Fibroblast of lung (primary cell): ENCODE measurements around the gene AHCYL1. TPM values are rescaled to one million over a fixed set of nuclear protein-coding genes. Genes with fewer than 3 reads are reported as not detected.
A peak's percentile ranks its signal among the peaks of the same experiment; 100 is the strongest.

ENCODE experiments used
- DNase-seq, 2 donors: peaks; one replicate each; pipeline versions ENCODE4 v3.0.0 to v3.0.0-alpha.2; 2010; ENCODE audit warnings: low read depth in 2 of 2
- H2AFZ ChIP-seq: 2 replicates; pipeline ENCODE4 v1.5.1; 2012; ENCODE audit warnings: low read length, control low read depth, inconsistent platforms
- H3K27ac ChIP-seq: 2 replicates; pipeline ENCODE4 v1.5.1; 2011; ENCODE audit warnings: low read length, control low read depth; ENCODE audit not compliant: insufficient read depth
- H3K27me3 ChIP-seq: 2 replicates; pipeline ENCODE4 v1.5.1; 2011; ENCODE audit warnings: mild to moderate bottlenecking, low read length; ENCODE audit not compliant: control insufficient read depth, insufficient read depth
- H3K36me3 ChIP-seq: 2 replicates; pipeline ENCODE4 v1.5.1; 2011; ENCODE audit warnings: low read length; ENCODE audit not compliant: control insufficient read depth, insufficient read depth
- H3K4me1 ChIP-seq: 2 replicates; pipeline ENCODE4 v1.5.1; 2011; ENCODE audit warnings: low read length; ENCODE audit not compliant: control insufficient read depth, insufficient read depth; ENCODE audit errors: extremely low read depth
- H3K4me2 ChIP-seq: 2 replicates; pipeline ENCODE4 v1.5.1; 2011; ENCODE audit warnings: low read length, control low read depth; ENCODE audit not compliant: insufficient read depth; ENCODE audit errors: extremely low read depth
- H3K4me3 ChIP-seq, 4 experiments: fragments of 200-600 bp in 1 of 4; sonication (generic) in 1 of 4; replicated peaks in 1 of 4; 2 replicates each; pipeline ENCODE4 v1.5.1; 2011 to 2016; ENCODE audit warnings: low read length in 4 of 4, low read depth in 3 of 4, mild to moderate bottlenecking in 3 of 4, control low read depth in 2 of 4, inconsistent platforms in 1 of 4, mixed read lengths in 1 of 4; ENCODE audit not compliant: insufficient read depth in 1 of 4; ENCODE audit errors: control extremely low read depth in 1 of 4
- H3K79me2 ChIP-seq: 2 replicates; pipeline ENCODE4 v1.5.1; 2012; ENCODE audit warnings: mild to moderate bottlenecking, low read length, inconsistent platforms; ENCODE audit not compliant: control insufficient read depth, insufficient read depth
- H3K9ac ChIP-seq: 2 replicates; pipeline ENCODE4 v1.5.1; 2011; ENCODE audit warnings: mild to moderate bottlenecking, low read length, control low read depth; ENCODE audit not compliant: insufficient read depth
- H3K9me3 ChIP-seq: 2 replicates; pipeline ENCODE4 v1.5.1; 2012; ENCODE audit warnings: low read depth, low read length; ENCODE audit not compliant: control insufficient read depth, insufficient read depth
- H4K20me1 ChIP-seq: 2 replicates; pipeline ENCODE4 v1.5.1; 2011; ENCODE audit warnings: low read length; ENCODE audit not compliant: control insufficient read depth, insufficient read depth; ENCODE audit errors: extremely low read depth
- EZH2 ChIP-seq: IDR thresholded peaks from 2 replicates; pipeline ENCODE4 v1.5.1; 2012; ENCODE audit warnings: low read length, control low read depth, mild to moderate bottlenecking; ENCODE audit errors: missing control alignments
- polyA plus RNA-seq, 2 donors: library from polyadenylated mRNA; depleted of rRNA in 1 of 2; stranded (reverse) in 1 of 2; unstranded in 1 of 2; fragments of >200 nt; gene quantifications; 2 replicates each; pipeline ENCODE4 v1.2.1, GENCODE V29; 2011 to 2012; ENCODE audit warnings: missing spikeins in 1 of 2
- total RNA-seq: library from RNA; depleted of rRNA; stranded (reverse); fragments of >200 nt; gene quantifications from 2 replicates; pipeline ENCODE4 v1.2.1, GENCODE V29; 2014
- TF ChIP-seq, protein P1 (sequence below), 2 donors: IDR thresholded peaks in 1 of 2; conservative IDR thresholded peaks in 1 of 2; 1 replicate in 1 of 2; 2 replicates in 1 of 2; pipeline ENCODE4 v1.5.1; 2011 to 2012; ENCODE audit warnings: low read length in 2 of 2, control low read depth in 1 of 2, inconsistent platforms in 1 of 2, low read depth in 1 of 2, mild to moderate bottlenecking in 1 of 2

The AHCYL1 gene
- total and polyA plus RNA-seq, 2 donors (not counting 1 experiment from before 2014, with no cell fraction given) = 70.5 to 83.3 TPM

DNA sequence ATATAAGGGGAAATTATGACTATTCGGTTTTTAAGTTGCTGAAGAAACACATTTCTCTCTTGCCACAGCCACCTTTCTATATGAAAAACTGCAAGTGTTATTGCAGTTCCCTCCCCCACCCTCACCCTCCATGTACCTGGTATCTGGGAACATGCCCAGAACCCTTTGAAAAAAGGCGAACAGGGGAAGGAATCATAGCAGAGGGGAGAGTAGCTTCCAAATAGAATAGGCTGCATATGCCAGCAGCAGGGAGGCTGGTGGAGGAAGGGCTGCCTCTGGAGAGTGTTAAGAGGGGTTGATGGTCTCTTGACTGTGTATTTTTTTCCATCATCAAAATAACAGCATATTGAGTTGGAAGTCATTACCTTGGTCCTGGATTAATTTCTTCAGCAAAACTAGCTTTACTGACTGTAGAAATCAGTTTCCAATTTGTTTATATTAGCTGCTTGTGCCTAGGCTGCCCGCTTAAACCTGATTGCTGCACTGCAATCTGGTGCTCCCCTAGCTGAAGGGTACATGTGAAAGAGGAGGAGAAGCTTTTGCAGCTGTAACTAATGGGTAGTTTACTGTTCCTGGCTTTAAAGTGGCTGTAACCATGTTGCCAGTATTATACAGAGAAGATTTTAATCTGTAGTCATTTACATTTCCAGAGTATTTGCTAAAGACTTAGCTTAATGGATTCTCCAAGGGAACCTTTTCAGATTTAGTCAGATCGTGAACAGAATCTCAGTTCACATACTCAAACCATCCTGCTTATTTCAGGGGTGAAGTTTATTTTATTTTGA is 22.7 kb downstream of the AHCYL1 start:
- Histone ChIP-seq H3K36me3 (peaks cover 3% of the 10 kb centered on the region), H3K79me2 (peaks cover 25% of the 10 kb centered on the region), H2AFZ (no peak overlapping the region), H3K4me3 (no peak overlapping the region), H3K27ac (no peak overlapping the region), H3K9ac (no peak overlapping the region), H3K4me2 (no peak overlapping the region), H4K20me1 (no peaks in the 10 kb centered on the region), H3K9me3 (no peaks in the 10 kb centered on the region), H3K4me1 (peaks cover 22% of the 10 kb centered on the region), H3K27me3 (no peaks in the 10 kb centered on the region)
- TF ChIP-seq EZH2 = no peak
- TF ChIP-seq, protein P1, sequence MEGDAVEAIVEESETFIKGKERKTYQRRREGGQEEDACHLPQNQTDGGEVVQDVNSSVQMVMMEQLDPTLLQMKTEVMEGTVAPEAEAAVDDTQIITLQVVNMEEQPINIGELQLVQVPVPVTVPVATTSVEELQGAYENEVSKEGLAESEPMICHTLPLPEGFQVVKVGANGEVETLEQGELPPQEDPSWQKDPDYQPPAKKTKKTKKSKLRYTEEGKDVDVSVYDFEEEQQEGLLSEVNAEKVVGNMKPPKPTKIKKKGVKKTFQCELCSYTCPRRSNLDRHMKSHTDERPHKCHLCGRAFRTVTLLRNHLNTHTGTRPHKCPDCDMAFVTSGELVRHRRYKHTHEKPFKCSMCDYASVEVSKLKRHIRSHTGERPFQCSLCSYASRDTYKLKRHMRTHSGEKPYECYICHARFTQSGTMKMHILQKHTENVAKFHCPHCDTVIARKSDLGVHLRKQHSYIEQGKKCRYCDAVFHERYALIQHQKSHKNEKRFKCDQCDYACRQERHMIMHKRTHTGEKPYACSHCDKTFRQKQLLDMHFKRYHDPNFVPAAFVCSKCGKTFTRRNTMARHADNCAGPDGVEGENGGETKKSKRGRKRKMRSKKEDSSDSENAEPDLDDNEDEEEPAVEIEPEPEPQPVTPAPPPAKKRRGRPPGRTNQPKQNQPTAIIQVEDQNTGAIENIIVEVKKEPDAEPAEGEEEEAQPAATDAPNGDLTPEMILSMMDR (conservative IDR thresholded peaks at IDR 0.05 in 1 of 2, IDR thresholded peaks at IDR 0.05 in 1 of 2; ENCODE audit: low read depth in 1 of 2, low read length in 2 of 2) = no peak
- no peak for DNase-seq

DNA sequence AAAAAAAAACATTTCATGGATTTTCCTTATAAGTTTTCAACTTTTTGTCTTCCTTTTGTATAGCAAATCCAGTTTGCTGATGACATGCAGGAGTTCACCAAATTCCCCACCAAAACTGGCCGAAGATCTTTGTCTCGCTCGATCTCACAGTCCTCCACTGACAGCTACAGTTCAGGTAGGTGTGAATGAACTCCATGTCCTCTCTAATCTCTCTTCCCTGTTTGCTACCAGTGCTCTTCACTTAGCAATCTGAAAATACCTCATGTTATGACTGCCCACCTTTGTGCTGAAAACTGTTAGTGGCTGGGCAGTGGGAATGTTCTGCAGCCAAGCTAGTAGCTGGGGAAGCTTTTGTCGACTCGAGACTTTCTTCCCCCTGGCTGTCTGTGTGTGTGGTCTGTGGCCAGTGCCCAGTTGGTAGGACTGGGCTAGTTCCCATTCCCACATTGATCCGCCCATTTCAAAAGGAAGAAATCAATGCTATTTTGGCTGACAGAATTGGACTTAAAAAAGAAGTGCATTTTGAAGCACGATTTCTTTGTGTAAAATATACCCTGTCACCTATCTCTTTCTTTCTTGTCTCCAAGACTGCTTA is 24.5 kb downstream of the AHCYL1 start:
- Histone ChIP-seq H3K4me2 (no peak overlapping the region), H3K79me2 (peaks cover 25% of the 10 kb centered on the region), H3K9ac (no peak overlapping the region), H3K27ac (no peak overlapping the region), H3K4me3 (no peak overlapping the region), H3K27me3 (no peaks in the 10 kb centered on the region), H3K4me1 (peaks cover 14% of the 10 kb centered on the region), H3K9me3 (no peaks in the 10 kb centered on the region), H4K20me1 (no peaks in the 10 kb centered on the region), H3K36me3 (peaks cover 5% of the 10 kb centered on the region), H2AFZ (no peak overlapping the region)
- TF ChIP-seq, protein P1 (conservative IDR thresholded peaks at IDR 0.05 in 1 of 2, IDR thresholded peaks at IDR 0.05 in 1 of 2; ENCODE audit: low read depth in 1 of 2, low read length in 2 of 2) = no peak
- no peak for TF ChIP-seq EZH2
- no peak for DNase-seq

DNA sequence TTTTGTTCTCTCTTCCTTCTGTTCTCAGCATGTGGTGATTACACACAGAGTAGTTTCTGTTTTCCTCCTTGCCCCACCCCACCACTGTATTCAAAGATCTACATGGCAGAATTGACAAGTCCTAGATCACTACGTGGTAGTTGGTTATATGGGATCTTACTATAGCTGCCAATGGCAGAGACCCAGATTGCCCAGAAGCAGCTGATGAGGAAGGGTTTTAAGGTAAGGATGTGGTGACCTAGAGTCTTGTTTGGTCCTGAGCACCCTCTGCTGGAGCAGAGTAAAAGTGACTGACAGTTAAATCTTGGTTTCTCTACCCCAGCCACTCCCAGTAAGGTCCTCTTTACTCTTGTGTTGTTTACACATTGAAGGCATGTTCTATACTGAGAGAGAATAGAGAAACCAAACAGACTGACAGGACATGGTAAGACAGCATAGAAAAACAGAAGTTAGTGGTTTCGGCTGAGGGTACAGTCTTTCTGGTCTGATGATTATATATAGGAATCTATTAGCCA is 27.0 kb downstream of the AHCYL1 start:
- Histone ChIP-seq H3K4me1 (no peaks in the 10 kb centered on the region), H3K9me3 (no peaks in the 10 kb centered on the region), H4K20me1 (no peaks in the 10 kb centered on the region), H3K27me3 (no peaks in the 10 kb centered on the region), H3K4me2 (no peak overlapping the region), H3K4me3 (no peak overlapping the region), H3K27ac (no peak overlapping the region), H3K9ac (no peak overlapping the region), H3K36me3 (peaks cover 6% of the 10 kb centered on the region), H2AFZ (no peak overlapping the region), H3K79me2 (peaks cover 8% of the 10 kb centered on the region)
- DNase-seq = peak; percentile 51 to 73
- TF ChIP-seq, protein P1 (conservative IDR thresholded peaks at IDR 0.05 in 1 of 2, IDR thresholded peaks at IDR 0.05 in 1 of 2; ENCODE audit: low read depth in 1 of 2, low read length in 2 of 2) = peak; percentile 74 to 77
- no peak for TF ChIP-seq EZH2
